Epithelial cell of esophagus (primary cell): ENCODE data around the gene TFEB.

Source experiments
- DNase-seq: peaks from one replicate; pipeline ENCODE4 v3.0.0; 2010; ENCODE audit warnings: low read depth
- H3K4me3 ChIP-seq: 2 replicates; pipeline ENCODE4 v1.5.1; 2011; ENCODE audit warnings: mild to moderate bottlenecking, low read length, control low read depth
- CTCF ChIP-seq: IDR thresholded peaks from 2 replicates; pipeline ENCODE4 v1.5.1; 2011; ENCODE audit warnings: low read depth, mild to moderate bottlenecking, low read length, control low read depth, inconsistent platforms; ENCODE audit not compliant: insufficient read depth; ENCODE audit errors: missing control alignments

The TFEB gene

GRCh38 chr6:41658636-41659035 lies 76.8 kb downstream of the TFEB start:
- TF ChIP-seq CTCF = no peak
- DNase-seq = no peak
- H3K4me3 ChIP-seq = no peak overlapping the region

- DNase-seq = no peak
- no peak for TF ChIP-seq CTCF
- H3K4me3 ChIP-seq = no peak overlapping the region
These were observed 78.0 kb downstream of the TFEB start for GRCh38 chr6:41657131-41658094.

DNA sequence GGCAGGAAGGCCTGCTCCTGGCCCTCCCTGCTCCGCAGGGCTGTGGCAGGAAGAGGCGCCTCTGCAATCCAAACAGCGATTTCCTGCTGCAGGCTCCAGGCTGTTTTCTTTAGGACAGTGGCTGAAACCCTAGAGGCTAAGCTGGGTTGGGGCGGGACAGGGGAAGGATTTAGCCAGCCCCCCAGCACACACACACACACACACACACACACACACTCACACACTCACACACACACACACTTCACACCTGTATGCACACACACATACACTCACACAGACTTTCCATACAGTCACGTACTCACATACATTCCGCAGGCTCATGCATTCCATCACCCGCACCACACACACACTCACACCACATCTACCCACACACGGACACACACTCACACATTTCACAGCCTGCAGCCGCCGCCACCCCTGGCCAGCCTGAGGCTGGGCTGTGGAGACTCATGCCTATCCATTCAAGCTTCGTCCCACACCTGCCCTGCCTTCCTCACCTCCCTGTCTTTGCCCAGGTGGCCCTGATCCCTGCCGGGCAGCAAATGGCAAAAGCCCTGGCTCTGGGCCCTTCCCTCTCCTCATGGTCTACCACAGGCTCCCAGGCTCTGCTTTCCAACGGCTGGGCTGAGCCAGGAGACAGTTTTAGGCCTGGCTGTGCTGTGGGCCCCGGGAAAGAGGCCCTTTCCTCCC lies 79.3 kb downstream of the TFEB start:
- no peak for TF ChIP-seq CTCF
- peak; percentile 43 for DNase-seq
- H3K4me3 ChIP-seq = no peak overlapping the region

DNA sequence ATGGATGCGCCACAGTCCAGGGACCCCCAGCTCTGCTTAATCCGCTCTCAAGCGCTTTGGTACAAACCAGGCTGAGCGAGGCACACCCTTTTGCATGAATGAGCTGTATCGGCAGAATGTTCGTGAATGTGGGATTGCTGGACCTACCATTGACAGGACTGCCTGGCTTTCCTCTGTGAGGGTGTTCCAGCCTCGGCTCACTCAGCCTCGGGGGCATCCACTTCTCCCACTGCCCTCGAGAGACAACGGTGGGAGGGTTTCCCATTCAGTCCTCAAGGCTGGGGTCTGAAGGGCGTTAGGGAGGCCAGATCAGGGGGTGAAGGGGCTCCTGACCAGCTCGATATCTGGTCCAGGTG lies 79.8 kb downstream of the TFEB start:
- peak; percentile 20 for DNase-seq
- no peak for TF ChIP-seq CTCF
- H3K4me3 ChIP-seq = no peak overlapping the region

DNA sequence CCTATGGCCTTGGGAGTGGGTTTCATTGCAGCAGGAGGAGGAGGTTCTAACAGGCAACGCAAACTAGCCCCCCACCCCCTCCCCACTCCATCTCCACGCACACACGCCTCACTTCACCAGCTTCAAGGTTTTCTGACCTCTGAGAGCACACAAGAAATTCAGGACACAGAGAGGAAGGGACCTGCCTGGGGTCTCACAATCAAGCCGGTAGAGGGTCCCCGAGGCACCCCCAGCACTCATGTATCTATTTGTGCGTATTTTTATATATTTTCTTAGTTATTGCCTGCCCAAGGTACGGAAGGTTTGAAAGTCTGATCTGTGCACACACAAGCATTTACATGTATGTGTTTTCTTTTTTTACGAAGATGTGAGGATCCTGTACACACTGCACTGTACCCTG lies 80.2 kb downstream of the TFEB start:
- DNase-seq = no peak
- no peak for TF ChIP-seq CTCF
- H3K4me3 ChIP-seq = no peak overlapping the region

GRCh38 chr6:41654698-41655151 lies 80.7 kb downstream of the TFEB start:
- H3K4me3 ChIP-seq = no peak overlapping the region
- no peak for TF ChIP-seq CTCF
- no peak for DNase-seq
